Endothelial cell (in vitro differentiated cells): ENCODE results near the gene SELENOO. TPM values are rescaled to one million over a fixed set of nuclear protein-coding genes. Genes with fewer than 3 reads are reported as not detected.

Experiments
- DNase-seq: peaks from one replicate; pipeline ENCODE4 v3.0.0; 2021; ENCODE audit warnings: low spot score
- H3K27ac Mint-ChIP-seq: one replicate; pipeline ENCODE4 v1.8.0; 2021; ENCODE audit warnings: mixed read lengths, inconsistent platforms; ENCODE audit not compliant: unreplicated experiment
- H3K27me3 Mint-ChIP-seq: one replicate; pipeline ENCODE4 v1.8.0; 2021; ENCODE audit warnings: mild to moderate bottlenecking, moderate library complexity, mixed read lengths, inconsistent platforms; ENCODE audit not compliant: unreplicated experiment
- H3K36me3 Mint-ChIP-seq: one replicate; pipeline ENCODE4 v1.8.0; 2021; ENCODE audit warnings: mild to moderate bottlenecking, low read depth, mixed read lengths, inconsistent platforms; ENCODE audit not compliant: unreplicated experiment
- H3K4me1 Mint-ChIP-seq: one replicate; pipeline ENCODE4 v1.8.0; 2021; ENCODE audit warnings: mild to moderate bottlenecking, mixed read lengths, inconsistent platforms; ENCODE audit not compliant: unreplicated experiment
- H3K4me3 Mint-ChIP-seq: one replicate; pipeline ENCODE4 v1.8.0; 2021; ENCODE audit warnings: mild to moderate bottlenecking, mixed read lengths, inconsistent platforms; ENCODE audit not compliant: unreplicated experiment
- H3K9me3 Mint-ChIP-seq: one replicate; pipeline ENCODE4 v1.8.0; 2021; ENCODE audit warnings: mixed read lengths, inconsistent platforms; ENCODE audit not compliant: unreplicated experiment
- CTCF ChIP-seq: fragments of 200-600 bp; sonication (generic); IDR thresholded peaks from one replicate; pipeline ENCODE4 v1.5.0; 2021; ENCODE audit warnings: antibody characterized with exemption; ENCODE audit not compliant: unreplicated experiment
- total RNA-seq: library from RNA; stranded (reverse); fragmentation: NEBNext Ultra II Directional; extraction: Animal tissue kit (Norgen Biotek cat#: 25700); gene quantifications from one replicate; pipeline ENCODE4 v1.2.1, GENCODE V29; 2021; ENCODE audit not compliant: unreplicated experiment

The SELENOO gene
- total RNA-seq, 1 donor from 2014 or later, result 18.7 TPM

GRCh38 chr22:50157709-50158375, 43.0 kb upstream of the SELENOO start:
- peaks cover 10% of the 10 kb centered on the region for H3K27me3 Mint-ChIP-seq
- peaks cover 4% of the 10 kb centered on the region for H3K36me3 Mint-ChIP-seq
- H3K27ac Mint-ChIP-seq, result no peak overlapping the region
- TF ChIP-seq CTCF, result no peak
- no peak overlapping the region for H3K4me3 Mint-ChIP-seq
- H3K9me3 Mint-ChIP-seq, result no peaks in the 10 kb centered on the region
- no peak for DNase-seq
- no peaks in the 10 kb centered on the region for H3K4me1 Mint-ChIP-seq

- Mint-ChIP-seq H3K27ac (no peak overlapping the region), H3K9me3 (no peaks in the 10 kb centered on the region), H3K27me3 (peaks cover 11% of the 10 kb centered on the region), H3K4me3 (no peak overlapping the region), H3K36me3 (no peaks in the 10 kb centered on the region), H3K4me1 (no peaks in the 10 kb centered on the region)
- DNase-seq, result no peak
- TF ChIP-seq CTCF, result no peak
Observed at GRCh38 chr22:50160947-50161346, 39.9 kb upstream of the SELENOO start.

GRCh38 chr22:50161508-50162390, 39.1 kb upstream of the SELENOO start:
- no peak overlapping the region for H3K27ac Mint-ChIP-seq
- no peaks in the 10 kb centered on the region for H3K4me1 Mint-ChIP-seq
- no peaks in the 10 kb centered on the region for H3K36me3 Mint-ChIP-seq
- no peak overlapping the region for H3K4me3 Mint-ChIP-seq
- H3K9me3 Mint-ChIP-seq, result no peaks in the 10 kb centered on the region
- TF ChIP-seq CTCF, result no peak
- peaks cover 11% of the 10 kb centered on the region for H3K27me3 Mint-ChIP-seq
- no peak for DNase-seq

GRCh38 chr22:50162391-50162956, 38.3 kb upstream of the SELENOO start:
- Mint-ChIP-seq H3K36me3 (no peaks in the 10 kb centered on the region), H3K4me3 (no peak overlapping the region), H3K27me3 (peaks cover 13% of the 10 kb centered on the region), H3K9me3 (no peaks in the 10 kb centered on the region), H3K4me1 (no peaks in the 10 kb centered on the region), H3K27ac (no peak overlapping the region)
- no peak for TF ChIP-seq CTCF
- DNase-seq, result no peak
